ENCODE measurements around the gene AARSD1. TPM values are rescaled to one million over a fixed set of nuclear protein-coding genes. Genes with fewer than 3 reads are reported as not detected.
"Not testable (repeated sequence)": the region's sequence is repeated elsewhere in the genome, so short reads cannot be mapped to it uniquely, and the experiment has no call there.

Gene AARSD1
- polyA plus RNA-seq, 1 donor: 59.4 TPM

GRCh38 chr17:42999003-42999525, 34.8 kb upstream of the AARSD1 start:
- no CpG with 5 or more reads among the region's 10 CpGs for WGBS (ENCODE audit: insufficient coverage, low lambda C conversion rate)
- Histone ChIP-seq H3K4me1 (ENCODE audit: control insufficient read depth, insufficient read depth, low read length) (peaks cover 8% of the 10 kb centered on the region), H3K27ac (ENCODE audit: low read length) (peak overlapping the region; percentile 80), H3K4me3 (ENCODE audit: low read length) (peak overlapping the region; percentile 71), H3K36me3 (ENCODE audit: control insufficient read depth, insufficient read depth, low read length) (peaks cover 42% of the 10 kb centered on the region), H3K27me3 (ENCODE audit: control insufficient read depth, insufficient read depth, low read length) (no peaks in the 10 kb centered on the region), H3K9me3 (ENCODE audit: control insufficient read depth, low read depth, low read length) (no peaks in the 10 kb centered on the region)
- DNase-seq: no peak

GRCh38 chr17:42997984-42998938, 34.0 kb upstream of the AARSD1 start, which contains the start of gene RPL27:
Gene RPL27, plus strand, starts transcription at chr17:42998419. Its CDS starts 332 bp downstream, at chr17:42998751.
- Histone ChIP-seq H3K27me3 (ENCODE audit: control insufficient read depth, insufficient read depth, low read length) (no peaks in the 10 kb centered on the region), H3K4me3 (ENCODE audit: low read length) (peak within 1 kb of the TSS; percentile 71), H3K27ac (ENCODE audit: low read length) (peak within 1 kb of the TSS; percentile 80), H3K4me1 (ENCODE audit: control insufficient read depth, insufficient read depth, low read length) (peaks cover 8% of the 10 kb centered on the region), H3K36me3 (ENCODE audit: control insufficient read depth, insufficient read depth, low read length) (peaks cover 38% of the 10 kb centered on the region), H3K9me3 (ENCODE audit: control insufficient read depth, low read depth, low read length) (no peaks in the 10 kb centered on the region)
- no CpG with 5 or more reads among the region's 49 CpGs for WGBS (ENCODE audit: insufficient coverage, low lambda C conversion rate)
- DNase-seq: peak; percentile 100

DNA sequence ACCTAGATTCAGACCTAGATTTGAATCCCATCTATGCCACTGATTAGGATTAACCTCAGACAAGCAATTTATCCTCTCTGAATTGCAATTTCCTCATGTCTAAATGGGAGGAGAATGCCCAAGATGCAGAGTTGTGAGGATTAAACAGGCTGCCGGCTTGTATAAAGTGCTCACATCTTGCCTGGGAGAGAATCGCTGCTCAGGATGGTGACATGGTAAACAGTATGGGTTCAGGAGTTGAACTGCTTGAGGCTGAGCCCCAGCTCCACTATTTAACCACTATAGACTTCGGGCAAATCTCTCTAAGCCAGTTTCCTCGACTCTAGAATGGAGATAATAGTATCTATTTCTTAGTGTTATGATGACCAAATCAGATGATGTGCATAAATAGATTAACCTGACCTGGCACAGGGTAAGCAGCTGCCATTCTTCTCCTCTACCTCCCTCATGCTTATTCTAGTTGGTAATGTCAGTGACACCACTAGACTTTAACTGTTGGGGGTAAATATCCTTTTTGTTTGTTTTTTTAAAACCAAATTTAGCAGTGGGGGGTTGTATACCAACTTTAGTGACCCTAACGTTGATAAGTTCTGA, 33.2 kb upstream of the AARSD1 start:
- H3K9me3 ChIP-seq (ENCODE audit: control insufficient read depth, low read depth, low read length): no peaks in the 10 kb centered on the region
- peak overlapping the region; percentile 17 for H3K4me3 ChIP-seq (ENCODE audit: low read length)
- WGBS (ENCODE audit: insufficient coverage, low lambda C conversion rate): no CpG with 5 or more reads among the region's 5 CpGs
- H3K27ac ChIP-seq (ENCODE audit: low read length): peak overlapping the region; percentile 62
- H3K36me3 ChIP-seq (ENCODE audit: control insufficient read depth, insufficient read depth, low read length): peaks cover 38% of the 10 kb centered on the region
- DNase-seq: no peak
- no peaks in the 10 kb centered on the region for H3K27me3 ChIP-seq (ENCODE audit: control insufficient read depth, insufficient read depth, low read length)
- H3K4me1 ChIP-seq (ENCODE audit: control insufficient read depth, insufficient read depth, low read length): peaks cover 8% of the 10 kb centered on the region

DNA sequence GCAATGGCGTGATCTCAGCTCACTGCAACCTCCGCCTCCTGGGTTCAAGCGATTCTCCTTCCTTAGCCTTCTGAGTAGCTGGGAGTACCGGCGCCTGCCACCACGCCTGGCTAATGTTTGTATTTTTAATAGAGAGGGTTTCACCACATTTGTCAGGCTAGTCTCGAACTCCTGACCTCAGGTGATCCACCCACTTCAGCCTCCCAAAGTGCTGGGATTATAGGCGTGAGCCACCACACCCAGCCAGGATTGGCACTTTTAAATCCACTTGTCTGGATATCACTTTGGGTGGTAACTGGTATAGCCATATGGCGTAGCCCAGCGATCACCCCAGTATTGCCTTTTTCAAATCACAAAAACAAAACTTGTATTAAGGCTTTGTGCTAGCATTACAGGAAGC, 29.7 kb upstream of the AARSD1 start:
- H3K36me3 ChIP-seq (ENCODE audit: control insufficient read depth, insufficient read depth, low read length): peaks cover 40% of the 10 kb centered on the region

DNA sequence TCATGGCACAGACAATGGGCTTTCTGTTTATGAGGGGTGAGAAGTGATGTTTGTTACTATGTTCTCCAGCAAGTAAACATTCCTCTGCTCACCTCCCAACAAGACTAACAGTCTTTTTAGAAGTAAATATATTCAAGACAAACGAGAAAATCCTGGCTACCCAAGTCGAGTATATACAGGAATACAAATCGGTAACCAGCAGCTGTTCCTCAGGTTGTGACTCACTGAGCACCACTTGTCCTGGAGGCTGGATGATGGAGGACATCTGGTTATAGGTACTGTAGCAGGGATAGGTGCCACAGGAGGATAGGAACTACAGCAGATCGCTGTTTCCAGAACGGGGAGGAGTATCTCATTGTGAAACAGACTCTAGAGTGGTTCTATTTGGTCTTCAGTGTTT, 28.6 kb upstream of the AARSD1 start:
- Histone ChIP-seq H3K36me3 (ENCODE audit: control insufficient read depth, insufficient read depth, low read length) (peaks cover 50% of the 10 kb centered on the region), H3K4me3 (ENCODE audit: low read length) (no peak overlapping the region), H3K4me1 (ENCODE audit: control insufficient read depth, insufficient read depth, low read length) (no peaks in the 10 kb centered on the region), H3K27me3 (ENCODE audit: control insufficient read depth, insufficient read depth, low read length) (no peaks in the 10 kb centered on the region), H3K9me3 (ENCODE audit: control insufficient read depth, low read depth, low read length) (no peaks in the 10 kb centered on the region), H3K27ac (ENCODE audit: low read length) (no peak overlapping the region)
- no peak for DNase-seq
- no CpG with 5 or more reads among the region's 5 CpGs for WGBS (ENCODE audit: insufficient coverage, low lambda C conversion rate)

More for the DNA sequence above, 29.7 kb upstream of the AARSD1 start:
- no CpG with 5 or more reads among the region's 10 CpGs for WGBS (ENCODE audit: insufficient coverage, low lambda C conversion rate)
- H3K4me1 ChIP-seq (ENCODE audit: control insufficient read depth, insufficient read depth, low read length); H3K27me3 ChIP-seq (ENCODE audit: control insufficient read depth, insufficient read depth, low read length); H3K27ac ChIP-seq (ENCODE audit: low read length); DNase-seq; H3K4me3 ChIP-seq (ENCODE audit: low read length); H3K9me3 ChIP-seq (ENCODE audit: control insufficient read depth, low read depth, low read length): not testable (repeated sequence)

DNA sequence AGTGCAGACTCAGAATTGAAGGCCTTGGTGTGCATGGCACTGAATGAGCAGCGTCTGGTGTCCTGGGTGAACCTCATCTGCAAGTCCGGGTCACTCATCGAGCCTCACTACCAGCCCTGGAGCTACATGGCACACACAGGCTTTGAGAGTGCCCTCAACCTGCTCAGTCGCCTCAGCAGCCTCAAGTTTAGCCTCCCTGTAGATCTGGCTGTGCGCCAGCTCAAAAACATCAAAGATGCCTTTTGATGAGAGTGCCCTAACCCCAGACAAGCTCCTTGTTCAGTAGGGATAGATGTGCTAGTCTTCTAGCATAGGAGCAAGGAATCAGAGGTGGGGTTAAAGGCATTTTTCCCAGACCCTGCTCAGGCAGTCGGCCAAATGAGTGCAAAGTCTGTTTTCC, 27.2 kb upstream of the AARSD1 start:
- WGBS (ENCODE audit: insufficient coverage, low lambda C conversion rate): no CpG with 5 or more reads among the region's 6 CpGs
- Histone ChIP-seq H3K4me3 (ENCODE audit: low read length) (no peak overlapping the region), H3K27me3 (ENCODE audit: control insufficient read depth, insufficient read depth, low read length) (no peaks in the 10 kb centered on the region), H3K9me3 (ENCODE audit: control insufficient read depth, low read depth, low read length) (no peaks in the 10 kb centered on the region), H3K36me3 (ENCODE audit: control insufficient read depth, insufficient read depth, low read length) (peaks cover 63% of the 10 kb centered on the region), H3K4me1 (ENCODE audit: control insufficient read depth, insufficient read depth, low read length) (no peaks in the 10 kb centered on the region), H3K27ac (ENCODE audit: low read length) (no peak overlapping the region)
- DNase-seq: no peak

GRCh38 chr17:42989726-42990652, 25.7 kb upstream of the AARSD1 start:
- Histone ChIP-seq H3K9me3 (ENCODE audit: control insufficient read depth, low read depth, low read length) (no peaks in the 10 kb centered on the region), H3K27me3 (ENCODE audit: control insufficient read depth, insufficient read depth, low read length) (no peaks in the 10 kb centered on the region), H3K4me1 (ENCODE audit: control insufficient read depth, insufficient read depth, low read length) (no peaks in the 10 kb centered on the region), H3K27ac (ENCODE audit: low read length) (no peak overlapping the region), H3K4me3 (ENCODE audit: low read length) (no peak overlapping the region), H3K36me3 (ENCODE audit: control insufficient read depth, insufficient read depth, low read length) (peaks cover 71% of the 10 kb centered on the region)
- DNase-seq: no peak
- no CpG with 5 or more reads among the region's 6 CpGs for WGBS (ENCODE audit: insufficient coverage, low lambda C conversion rate)

GRCh38 chr17:42989141-42989540, 24.9 kb upstream of the AARSD1 start:
- no peaks in the 10 kb centered on the region for H3K9me3 ChIP-seq (ENCODE audit: control insufficient read depth, low read depth, low read length)
- DNase-seq: no peak
- H3K36me3 ChIP-seq (ENCODE audit: control insufficient read depth, insufficient read depth, low read length): peaks cover 68% of the 10 kb centered on the region
- no peaks in the 10 kb centered on the region for H3K4me1 ChIP-seq (ENCODE audit: control insufficient read depth, insufficient read depth, low read length)
- no peaks in the 10 kb centered on the region for H3K27me3 ChIP-seq (ENCODE audit: control insufficient read depth, insufficient read depth, low read length)
- no peak overlapping the region for H3K27ac ChIP-seq (ENCODE audit: low read length)
- WGBS (ENCODE audit: insufficient coverage, low lambda C conversion rate): no CpG with 5 or more reads among the region's 5 CpGs
- no peak overlapping the region for H3K4me3 ChIP-seq (ENCODE audit: low read length)

DNA sequence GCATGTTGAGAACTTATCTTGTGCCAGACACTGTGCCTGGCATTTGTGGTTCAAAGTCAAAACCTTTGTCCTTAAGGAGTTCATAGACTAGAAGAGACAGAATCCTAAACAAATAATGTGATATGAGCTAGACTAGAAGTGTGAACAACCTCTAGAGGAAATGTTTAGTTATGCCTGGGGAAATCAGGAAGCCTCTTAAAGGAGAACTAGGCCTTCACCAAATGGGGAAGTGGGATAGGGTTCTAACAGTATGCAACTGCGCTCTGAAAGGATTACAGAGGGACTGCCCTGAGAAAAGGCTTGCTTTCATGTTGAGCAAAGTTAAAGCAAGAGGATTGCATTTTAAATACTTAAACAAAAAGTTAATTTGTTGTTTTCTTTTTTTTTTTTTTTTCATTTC, 21.0 kb upstream of the AARSD1 start:
- Histone ChIP-seq H3K4me1 (ENCODE audit: control insufficient read depth, insufficient read depth, low read length) (peaks cover 8% of the 10 kb centered on the region), H3K27ac (ENCODE audit: low read length) (no peak overlapping the region), H3K36me3 (ENCODE audit: control insufficient read depth, insufficient read depth, low read length) (peaks cover 43% of the 10 kb centered on the region), H3K27me3 (ENCODE audit: control insufficient read depth, insufficient read depth, low read length) (no peaks in the 10 kb centered on the region), H3K9me3 (ENCODE audit: control insufficient read depth, low read depth, low read length) (no peaks in the 10 kb centered on the region), H3K4me3 (ENCODE audit: low read length) (no peak overlapping the region)
- DNase-seq: no peak
- whole genome bisulfite sequencing (ENCODE audit: insufficient coverage, low lambda C conversion rate): 0% methylated on average over 1 of the region's 1 CpG

- DNase-seq: no peak
- peaks cover 15% of the 10 kb centered on the region for H3K36me3 ChIP-seq (ENCODE audit: control insufficient read depth, insufficient read depth, low read length)
- H3K4me3 ChIP-seq (ENCODE audit: low read length): no peak overlapping the region
- H3K27me3 ChIP-seq (ENCODE audit: control insufficient read depth, insufficient read depth, low read length): no peaks in the 10 kb centered on the region
- no peaks in the 10 kb centered on the region for H3K9me3 ChIP-seq (ENCODE audit: control insufficient read depth, low read depth, low read length)
- no peak overlapping the region for H3K27ac ChIP-seq (ENCODE audit: low read length)
- H3K4me1 ChIP-seq (ENCODE audit: control insufficient read depth, insufficient read depth, low read length): peaks cover 13% of the 10 kb centered on the region
These were observed 18.0 kb upstream of the AARSD1 start for GRCh38 chr17:42982266-42982665.

Measured in large intestine (tissue), 3 donors.